Ascending aorta (tissue), 2 donors: ENCODE measurements around the gene GEN1. TPM values are rescaled to one million over a fixed set of nuclear protein-coding genes. Genes with fewer than 3 reads are reported as not detected.

Source experiments
- DNase-seq, 2 donors: peaks; one replicate each; pipeline ENCODE4 v3.0.0-alpha.2; 2019; ENCODE audit warnings: low spot score in 2 of 2
- H3K27ac ChIP-seq, 2 donors: fragments of 200-600 bp; sonication (generic); one replicate each; pipeline ENCODE4 v1.5.1; 2016 to 2017; ENCODE audit warnings: mild to moderate bottlenecking in 1 of 2
- H3K27me3 ChIP-seq: fragments of 200-600 bp; sonication (generic); one replicate; pipeline ENCODE4 v1.5.1; 2017
- H3K36me3 ChIP-seq, 2 donors: fragments of 200-600 bp; sonication (generic); one replicate each; pipeline ENCODE4 v1.5.1; 2016
- H3K4me1 ChIP-seq, 2 donors: fragments of 200-600 bp; sonication (generic); one replicate each; pipeline ENCODE4 v1.5.1; 2016 to 2017; ENCODE audit warnings: mild to moderate bottlenecking in 1 of 2
- H3K4me3 ChIP-seq, 2 donors: fragments of 200-600 bp; sonication (generic); one replicate each; pipeline ENCODE4 v1.5.1; 2016 to 2017; ENCODE audit warnings: mild to moderate bottlenecking in 1 of 2
- H3K9me3 ChIP-seq, 2 donors: fragments of 200-600 bp; sonication (generic); one replicate each; pipeline ENCODE4 v1.5.1; 2016
- intact Hi-C: fragments of 100-400 bp; cut with DNase I; formaldehyde crosslinking; loops from one replicate; pipeline ENCODE4 v1.15.1; 2023
- total RNA-seq: library from RNA; depleted of rRNA; stranded (reverse); fragments of >200 nt; gene quantifications from one replicate; pipeline ENCODE4 v1.1.0, GENCODE V29; 2016
- TF ChIP-seq, protein P1 (sequence below), 3 experiments: fragments of 200-600 bp in 2 of 3; fragments of 450-650 bp in 1 of 3; sonication (generic) in 2 of 3; IDR thresholded peaks; one replicate each; pipeline ENCODE4 v1.5.1; 2016 to 2019; ENCODE audit warnings: antibody characterized with exemption in 3 of 3, mild to moderate bottlenecking in 1 of 3, moderate library complexity in 1 of 3

Gene GEN1
- total RNA-seq, 1 donor from 2014 or later, result not detected

DNA sequence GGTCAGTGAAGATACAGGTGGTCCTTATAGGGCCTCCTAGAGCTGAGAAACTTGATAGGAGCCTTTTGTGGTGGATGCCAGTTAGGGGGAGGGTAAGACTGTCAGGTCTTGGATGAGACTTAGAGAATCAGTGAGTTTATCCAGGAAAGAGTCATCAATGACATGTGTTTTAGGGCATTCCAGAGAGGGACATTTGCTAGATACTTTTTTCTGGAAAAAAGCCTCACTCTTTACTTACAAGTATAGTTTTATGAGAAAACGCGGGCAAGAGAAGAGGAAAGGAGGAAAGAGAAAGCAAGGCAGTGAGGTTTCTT is 37.8 kb downstream of the GEN1 start:
- no peaks in the 10 kb centered on the region for H3K36me3 ChIP-seq
- DNase-seq, result no peak
- no peaks in the 10 kb centered on the region for H3K9me3 ChIP-seq
- no peak overlapping the region for H3K4me3 ChIP-seq
- TF ChIP-seq, protein P1, sequence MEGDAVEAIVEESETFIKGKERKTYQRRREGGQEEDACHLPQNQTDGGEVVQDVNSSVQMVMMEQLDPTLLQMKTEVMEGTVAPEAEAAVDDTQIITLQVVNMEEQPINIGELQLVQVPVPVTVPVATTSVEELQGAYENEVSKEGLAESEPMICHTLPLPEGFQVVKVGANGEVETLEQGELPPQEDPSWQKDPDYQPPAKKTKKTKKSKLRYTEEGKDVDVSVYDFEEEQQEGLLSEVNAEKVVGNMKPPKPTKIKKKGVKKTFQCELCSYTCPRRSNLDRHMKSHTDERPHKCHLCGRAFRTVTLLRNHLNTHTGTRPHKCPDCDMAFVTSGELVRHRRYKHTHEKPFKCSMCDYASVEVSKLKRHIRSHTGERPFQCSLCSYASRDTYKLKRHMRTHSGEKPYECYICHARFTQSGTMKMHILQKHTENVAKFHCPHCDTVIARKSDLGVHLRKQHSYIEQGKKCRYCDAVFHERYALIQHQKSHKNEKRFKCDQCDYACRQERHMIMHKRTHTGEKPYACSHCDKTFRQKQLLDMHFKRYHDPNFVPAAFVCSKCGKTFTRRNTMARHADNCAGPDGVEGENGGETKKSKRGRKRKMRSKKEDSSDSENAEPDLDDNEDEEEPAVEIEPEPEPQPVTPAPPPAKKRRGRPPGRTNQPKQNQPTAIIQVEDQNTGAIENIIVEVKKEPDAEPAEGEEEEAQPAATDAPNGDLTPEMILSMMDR (IDR thresholded peaks at IDR 0.05), result no peak
- H3K27ac ChIP-seq, result no peak overlapping the region
- no peaks in the 10 kb centered on the region for H3K4me1 ChIP-seq
- H3K27me3 ChIP-seq, result no peaks in the 10 kb centered on the region
- intact Hi-C loops, result no loop called here

DNA sequence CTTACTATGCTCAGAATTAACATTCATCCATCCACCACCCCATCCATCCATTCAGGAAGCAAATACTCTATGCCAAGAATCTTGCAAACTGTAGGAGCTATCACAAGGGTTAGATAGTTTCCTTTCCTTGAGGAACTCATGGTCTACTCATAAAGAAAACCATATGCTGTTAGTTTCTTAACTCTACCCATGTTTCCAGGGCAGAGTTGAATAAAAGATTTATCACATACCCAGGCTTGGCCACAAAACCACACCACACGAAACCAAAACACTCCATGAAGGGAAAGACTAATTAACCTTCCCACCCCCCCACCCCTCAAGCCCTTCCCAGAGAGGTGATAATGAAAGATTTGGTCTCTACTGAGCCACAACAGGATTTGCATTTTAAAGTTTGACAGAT is 38.6 kb downstream of the GEN1 start:
- H3K27me3 ChIP-seq, result no peaks in the 10 kb centered on the region
- H3K4me1 ChIP-seq, result no peaks in the 10 kb centered on the region
- H3K9me3 ChIP-seq, result no peaks in the 10 kb centered on the region
- no peaks in the 10 kb centered on the region for H3K36me3 ChIP-seq
- H3K27ac ChIP-seq, result no peak overlapping the region
- H3K4me3 ChIP-seq, result no peak overlapping the region
- TF ChIP-seq, protein P1 (IDR thresholded peaks at IDR 0.05), result no peak
- intact Hi-C loops, result no loop called here
- DNase-seq, result no peak

DNA sequence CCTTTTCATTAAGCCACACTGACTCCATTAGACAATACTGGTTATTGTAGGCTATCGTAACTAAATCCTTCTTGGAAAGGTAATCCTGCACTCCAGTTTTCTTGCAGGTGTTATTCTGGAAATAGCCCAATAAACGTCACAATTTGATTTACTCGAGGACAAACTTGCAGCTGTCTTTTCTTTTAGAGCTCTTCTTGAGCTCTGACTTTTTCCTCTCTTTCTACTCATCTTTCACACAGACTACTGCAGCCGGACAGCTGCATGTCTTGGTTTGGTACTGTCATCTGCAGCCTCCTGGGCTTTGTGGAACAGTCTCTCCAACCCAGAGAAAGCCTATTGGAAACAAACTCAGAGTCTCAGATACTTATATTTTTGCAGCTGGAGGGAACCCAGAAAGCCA is 39.4 kb downstream of the GEN1 start:
- no peak overlapping the region for H3K27ac ChIP-seq
- no peak for DNase-seq
- H3K27me3 ChIP-seq, result no peaks in the 10 kb centered on the region
- no peak overlapping the region for H3K4me3 ChIP-seq
- intact Hi-C loops, result no loop called here
- TF ChIP-seq, protein P1 (IDR thresholded peaks at IDR 0.05), result no peak
- no peaks in the 10 kb centered on the region for H3K9me3 ChIP-seq
- H3K36me3 ChIP-seq, result no peaks in the 10 kb centered on the region
- no peaks in the 10 kb centered on the region for H3K4me1 ChIP-seq

DNA sequence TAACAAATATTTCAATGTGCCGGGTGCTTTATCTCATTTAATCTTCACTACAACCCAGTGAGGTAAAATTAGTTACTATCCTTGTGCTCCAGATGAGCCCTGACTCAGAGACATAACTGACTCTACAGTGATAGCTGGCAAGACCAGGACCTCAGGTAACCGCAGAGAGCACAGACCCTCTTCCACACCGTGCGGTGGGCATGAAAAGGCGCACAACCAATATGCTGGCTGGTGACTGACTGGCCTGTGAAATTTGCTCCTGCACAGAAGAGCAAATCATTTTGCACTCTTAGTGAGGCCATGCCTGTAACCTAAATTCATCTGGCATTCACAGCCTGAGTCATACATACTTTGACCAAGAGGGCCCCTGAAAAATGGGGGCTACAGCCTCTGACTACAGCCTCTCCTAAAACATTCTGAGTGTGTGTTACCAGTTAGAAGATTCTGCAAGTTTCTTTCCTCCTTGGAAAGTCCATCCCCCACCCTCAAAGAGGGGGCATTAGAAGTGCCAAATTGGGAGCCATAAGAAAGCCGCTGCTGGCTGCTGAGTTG is 39.9 kb downstream of the GEN1 start:
- intact Hi-C loops, result no loop called here
- DNase-seq, result no peak
- H3K27me3 ChIP-seq, result no peaks in the 10 kb centered on the region
- H3K36me3 ChIP-seq, result no peaks in the 10 kb centered on the region
- no peaks in the 10 kb centered on the region for H3K4me1 ChIP-seq
- H3K9me3 ChIP-seq, result no peaks in the 10 kb centered on the region
- TF ChIP-seq, protein P1 (IDR thresholded peaks at IDR 0.05), result no peak
- H3K27ac ChIP-seq, result no peak overlapping the region
- H3K4me3 ChIP-seq, result no peak overlapping the region

DNA sequence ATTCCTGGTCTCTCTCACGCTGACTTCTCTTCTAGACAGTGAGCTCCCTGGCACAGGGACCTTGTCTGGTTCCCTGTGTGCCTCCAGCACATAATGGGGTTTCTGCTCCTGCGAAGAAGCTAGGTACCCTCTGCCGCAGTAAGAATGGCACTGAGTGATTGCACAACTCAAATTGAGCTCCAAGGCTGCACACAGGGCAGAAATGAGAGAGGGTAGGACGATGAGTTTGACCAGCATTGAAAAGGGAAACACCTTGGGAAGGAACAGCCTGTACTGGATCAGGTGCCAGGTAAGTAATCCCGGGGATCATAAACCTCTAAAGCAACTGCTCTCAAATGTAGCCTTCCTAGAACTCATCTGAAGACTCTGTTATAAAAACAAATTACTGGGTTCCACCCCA is 41.4 kb downstream of the GEN1 start:
- Histone ChIP-seq H3K4me1 (no peaks in the 10 kb centered on the region), H3K4me3 (no peak overlapping the region), H3K27me3 (no peaks in the 10 kb centered on the region), H3K27ac (no peak overlapping the region), H3K36me3 (no peaks in the 10 kb centered on the region), H3K9me3 (no peaks in the 10 kb centered on the region)
- intact Hi-C loops, result no loop called here
- TF ChIP-seq, protein P1 (IDR thresholded peaks at IDR 0.05), result no peak
- DNase-seq, result no peak

DNA sequence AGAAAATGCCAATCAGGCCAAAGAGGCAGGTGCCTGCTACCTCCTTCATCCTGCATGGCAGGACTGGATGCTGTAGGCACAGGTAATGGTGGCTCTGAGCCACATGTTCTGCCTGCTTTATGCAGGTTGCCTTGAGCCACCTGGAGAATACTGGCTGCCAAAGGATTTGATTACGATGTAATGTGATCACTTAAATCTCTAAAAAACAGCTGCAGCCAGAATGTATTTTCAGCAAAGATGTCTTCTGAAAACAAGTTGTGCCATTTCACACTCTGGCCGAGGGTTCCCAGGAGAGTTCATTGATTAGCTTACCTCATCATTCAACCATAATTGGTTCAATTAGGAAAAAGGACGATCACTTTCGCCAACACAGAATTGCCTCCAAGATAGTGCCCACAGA is 44.4 kb downstream of the GEN1 start:
- intact Hi-C loops, result no loop called here
- Histone ChIP-seq H3K4me3 (no peak overlapping the region), H3K27ac (no peak overlapping the region), H3K4me1 (no peaks in the 10 kb centered on the region), H3K27me3 (no peaks in the 10 kb centered on the region), H3K36me3 (no peaks in the 10 kb centered on the region), H3K9me3 (no peaks in the 10 kb centered on the region)
- TF ChIP-seq, protein P1 (IDR thresholded peaks at IDR 0.05), result no peak
- no peak for DNase-seq
